GM13977 (cell line): ENCODE results near the gene UVSSA.
A peak's percentile ranks its signal among the peaks of the same experiment; 100 is the strongest.

Experiments used
- DNase-seq: peaks from one replicate; pipeline ENCODE4 v3.0.0; 2012; ENCODE audit warnings: low spot score
- CTCF ChIP-seq: IDR thresholded peaks from 2 replicates; pipeline ENCODE4 v1.5.1; 2012; ENCODE audit warnings: mild to moderate bottlenecking, control low read depth; ENCODE audit not compliant: insufficient read depth; ENCODE audit errors: extremely low read depth, missing control alignments
- in situ Hi-C: fragments of 300-500 bp; cut with MboI; formaldehyde crosslinking; loops from one replicate; pipeline ENCODE4 v1.12.0; 2022; ENCODE audit warnings: low sequenced_read_pairs, low pct_unique_long_range_greater_than_20kb, mixed read lengths, inconsistent platforms; ENCODE audit not compliant: unreplicated experiment

UVSSA gene

DNA sequence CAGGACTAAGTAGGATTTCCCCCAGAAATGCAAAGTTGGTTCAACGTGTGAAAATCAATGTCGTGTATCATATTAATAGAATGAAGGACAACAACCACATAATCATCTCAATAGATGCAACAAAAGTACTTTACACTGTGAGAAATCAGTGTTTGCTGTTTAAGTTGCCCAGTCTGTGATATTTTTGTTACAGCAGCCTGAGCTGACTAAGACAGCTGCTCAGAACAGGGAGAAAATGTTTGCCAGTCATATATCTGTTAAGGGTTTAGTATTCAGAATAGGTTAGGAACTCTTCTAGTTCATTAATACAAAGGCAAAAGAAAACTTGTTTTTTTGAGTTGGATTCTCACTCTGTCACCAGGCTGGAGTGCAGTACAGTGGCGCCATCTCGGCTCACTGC is 44.8 kb upstream of the UVSSA start:
- DNase-seq, result no peak
- in situ Hi-C loops, result no loop called here
- TF ChIP-seq CTCF, result no peak

- no peak for DNase-seq
- no peak for TF ChIP-seq CTCF
- in situ Hi-C loops, result no loop called here
These were observed 41.7 kb upstream of the UVSSA start for GRCh38 chr4:1305261-1305711.

- no peak for DNase-seq
- no peak for TF ChIP-seq CTCF
- in situ Hi-C loops, result no loop called here
These were observed 41.1 kb upstream of the UVSSA start for GRCh38 chr4:1305781-1306455.

DNA sequence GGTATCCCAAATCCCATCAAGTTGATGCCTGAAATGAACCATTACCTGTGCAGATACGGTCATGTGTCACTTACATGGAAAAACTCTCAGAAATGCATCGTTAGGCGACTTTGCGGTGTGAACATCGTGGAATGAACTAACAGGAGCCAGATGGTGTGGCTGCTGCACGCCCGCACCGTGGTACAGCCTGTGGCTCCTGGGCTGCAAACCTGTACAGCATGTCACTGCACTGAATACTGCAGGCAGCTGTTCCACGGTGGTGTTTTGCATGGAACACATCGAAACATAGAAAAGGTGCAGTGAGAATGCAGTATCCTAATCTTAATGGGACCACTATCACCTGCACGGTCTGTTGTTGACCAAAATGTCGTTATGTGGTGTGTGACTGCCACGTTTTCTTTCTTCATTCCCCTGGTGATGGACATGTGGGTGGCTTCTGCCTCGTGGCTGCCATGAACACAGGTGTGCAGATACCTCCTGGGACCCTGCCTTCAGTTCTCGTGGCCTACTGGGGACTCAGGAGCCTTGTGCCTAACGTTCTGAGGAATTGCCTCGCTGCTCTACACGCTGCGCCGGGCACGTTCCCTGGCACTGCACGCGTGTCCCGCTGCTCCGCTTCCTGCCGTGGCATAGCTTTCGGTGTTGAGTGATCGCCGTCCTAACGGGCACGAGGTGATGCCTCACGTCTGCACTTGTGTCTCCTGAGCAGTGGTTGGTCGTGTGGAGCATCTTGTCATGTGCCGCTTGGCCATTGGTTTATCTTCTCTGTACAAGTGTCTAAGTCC is 38.9 kb upstream of the UVSSA start:
- no peak for DNase-seq
- no peak for TF ChIP-seq CTCF
- in situ Hi-C loops, result no loop called here

DNA sequence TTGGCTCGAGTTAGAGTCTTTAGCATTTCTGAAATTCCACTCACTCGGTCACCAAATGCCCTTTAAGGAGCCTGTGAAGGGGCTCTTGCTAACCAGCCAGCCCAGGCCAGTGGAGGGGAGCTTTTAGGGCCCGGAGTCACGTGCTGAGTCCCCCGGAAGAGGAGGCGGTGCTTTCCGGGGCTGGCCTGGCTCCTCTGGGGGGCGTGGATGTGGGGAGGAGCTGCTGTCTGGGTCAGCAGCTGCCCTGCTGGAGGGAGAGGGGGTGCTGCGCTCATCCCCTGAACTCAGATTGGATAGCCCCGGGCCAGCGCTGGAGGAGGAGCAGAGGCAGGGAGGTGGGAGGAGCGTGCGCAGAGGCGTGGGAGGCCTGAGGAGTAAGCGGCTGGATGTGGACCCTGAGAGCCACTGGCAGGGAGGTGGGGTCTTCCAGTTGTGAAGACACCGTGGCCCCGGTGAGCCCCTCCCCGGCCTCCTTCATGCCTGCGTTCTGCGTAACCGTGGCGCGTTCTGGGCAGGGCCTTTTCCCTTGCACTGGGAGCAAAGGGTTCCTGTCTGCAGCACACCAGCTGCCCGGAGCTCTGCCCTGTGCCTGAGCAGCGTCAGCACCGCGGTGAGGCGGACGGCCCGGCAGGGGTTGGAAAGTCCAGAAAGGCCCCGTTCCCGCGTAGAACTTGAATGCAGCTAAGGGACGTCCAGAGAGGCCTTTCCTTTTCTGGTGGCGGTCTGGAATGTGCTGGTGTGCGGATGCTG is 37.6 kb upstream of the UVSSA start:
- DNase-seq, result peak; percentile 94
- no peak for TF ChIP-seq CTCF
- in situ Hi-C loops, result no loop called here

DNA sequence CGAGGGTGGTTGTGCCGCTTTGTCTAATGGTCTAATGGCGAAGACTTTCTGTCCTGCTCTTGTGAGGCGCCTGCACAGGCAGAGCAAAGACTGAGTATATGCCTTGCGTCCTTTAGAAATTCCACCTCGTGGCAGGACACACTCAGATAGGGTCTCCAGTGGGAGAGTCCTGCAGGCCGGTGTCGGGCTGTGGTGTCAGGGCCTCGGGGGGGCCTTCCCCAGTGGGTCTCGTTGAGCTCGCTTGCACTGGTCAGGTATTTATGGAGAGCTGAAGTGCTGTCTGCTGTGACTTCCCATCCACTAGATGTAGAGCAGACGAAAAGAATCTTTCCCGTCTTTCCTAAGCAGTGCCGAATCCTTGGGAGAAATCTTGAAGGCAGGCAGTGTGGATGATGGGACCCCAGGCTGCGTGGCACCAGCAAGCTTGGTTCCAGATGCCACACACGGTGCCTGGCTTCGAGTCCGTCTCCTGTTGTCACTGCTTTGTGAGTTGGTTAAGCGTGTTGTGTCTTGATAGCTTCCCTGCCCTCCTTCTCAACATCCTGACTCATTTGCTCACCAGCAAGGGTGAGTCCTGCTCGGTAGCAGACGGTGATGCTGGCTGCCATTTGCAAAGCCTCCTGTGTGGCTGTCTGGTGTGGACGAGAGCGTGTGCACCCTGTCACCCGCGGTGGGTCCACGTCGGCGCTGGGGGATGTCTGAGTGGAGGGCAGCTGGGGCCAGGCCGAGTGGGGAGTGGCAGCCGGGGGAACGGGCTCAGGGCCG is 36.8 kb upstream of the UVSSA start:
- TF ChIP-seq CTCF, result no peak
- DNase-seq, result no peak
- in situ Hi-C loops, result no loop called here
